Measurements from ENCODE around the gene FPR2. TPM values are rescaled to one million over a fixed set of nuclear protein-coding genes. Genes with fewer than 3 reads are reported as not detected.

Gene FPR2
- total and polyA plus RNA-seq, 9 of the 15 experiments (the other 6 are each of a cell fraction or from before 2014, with no cell fraction given), result 0.03 to 0.15 (median 0.07) TPM; not detected in 6

DNA sequence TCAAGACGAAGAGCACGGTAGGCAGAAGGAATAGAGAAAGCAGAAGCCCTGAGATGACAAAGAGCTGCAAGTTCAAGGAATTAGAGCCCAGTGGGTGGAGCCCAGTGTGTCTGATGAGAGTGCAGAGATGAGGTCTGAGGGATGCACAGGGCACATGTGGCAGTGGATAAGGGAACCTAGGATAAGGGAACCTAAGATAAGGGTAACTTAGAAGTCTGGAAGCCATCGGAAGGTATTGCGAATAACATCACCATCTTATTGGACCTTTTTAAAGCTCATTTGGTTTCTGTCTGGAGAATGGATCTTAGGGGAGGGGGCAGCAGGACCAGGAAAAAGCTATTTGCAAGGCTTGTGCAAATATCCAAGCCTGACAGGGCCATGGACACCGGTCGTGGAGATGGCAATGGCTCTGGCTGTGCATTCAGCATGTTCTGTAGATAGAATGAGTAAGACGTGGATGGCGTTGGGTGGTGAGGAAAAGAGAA lies 35.3 kb downstream of the FPR2 start (continued):
- TF ChIP-seq, protein P1, sequence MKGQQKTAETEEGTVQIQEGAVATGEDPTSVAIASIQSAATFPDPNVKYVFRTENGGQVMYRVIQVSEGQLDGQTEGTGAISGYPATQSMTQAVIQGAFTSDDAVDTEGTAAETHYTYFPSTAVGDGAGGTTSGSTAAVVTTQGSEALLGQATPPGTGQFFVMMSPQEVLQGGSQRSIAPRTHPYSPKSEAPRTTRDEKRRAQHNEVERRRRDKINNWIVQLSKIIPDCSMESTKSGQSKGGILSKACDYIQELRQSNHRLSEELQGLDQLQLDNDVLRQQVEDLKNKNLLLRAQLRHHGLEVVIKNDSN (CRISPR knock-in tag; IDR thresholded peaks at IDR 0.05), result 0 out of 2 replicates have a peak, but pooled peaks have one; percentile 33
- peak; percentile 69; the same call in 1 of the 2 replicates for TF ChIP-seq MECOM (CRISPR knock-in tag; IDR thresholded peaks at IDR 0.05)
- TF ChIP-seq, protein P2, sequence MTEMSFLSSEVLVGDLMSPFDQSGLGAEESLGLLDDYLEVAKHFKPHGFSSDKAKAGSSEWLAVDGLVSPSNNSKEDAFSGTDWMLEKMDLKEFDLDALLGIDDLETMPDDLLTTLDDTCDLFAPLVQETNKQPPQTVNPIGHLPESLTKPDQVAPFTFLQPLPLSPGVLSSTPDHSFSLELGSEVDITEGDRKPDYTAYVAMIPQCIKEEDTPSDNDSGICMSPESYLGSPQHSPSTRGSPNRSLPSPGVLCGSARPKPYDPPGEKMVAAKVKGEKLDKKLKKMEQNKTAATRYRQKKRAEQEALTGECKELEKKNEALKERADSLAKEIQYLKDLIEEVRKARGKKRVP (CRISPR knock-in tag; IDR thresholded peaks at IDR 0.05), result peak; percentile 57
- TF ChIP-seq LCOR (CRISPR knock-in tag; IDR thresholded peaks at IDR 0.05), result peak; percentile 42; the same call in 1 of the 2 replicates
- 0 out of 4 replicates have a peak, but pooled peaks of 1 of the 2 experiments have one; percentile 4 for TF ChIP-seq RAD21 (CRISPR knock-in tag; conservative IDR thresholded peaks at IDR 0.05 in 1 of 2, IDR thresholded peaks at IDR 0.05 in 1 of 2)
- TF ChIP-seq, protein P3, sequence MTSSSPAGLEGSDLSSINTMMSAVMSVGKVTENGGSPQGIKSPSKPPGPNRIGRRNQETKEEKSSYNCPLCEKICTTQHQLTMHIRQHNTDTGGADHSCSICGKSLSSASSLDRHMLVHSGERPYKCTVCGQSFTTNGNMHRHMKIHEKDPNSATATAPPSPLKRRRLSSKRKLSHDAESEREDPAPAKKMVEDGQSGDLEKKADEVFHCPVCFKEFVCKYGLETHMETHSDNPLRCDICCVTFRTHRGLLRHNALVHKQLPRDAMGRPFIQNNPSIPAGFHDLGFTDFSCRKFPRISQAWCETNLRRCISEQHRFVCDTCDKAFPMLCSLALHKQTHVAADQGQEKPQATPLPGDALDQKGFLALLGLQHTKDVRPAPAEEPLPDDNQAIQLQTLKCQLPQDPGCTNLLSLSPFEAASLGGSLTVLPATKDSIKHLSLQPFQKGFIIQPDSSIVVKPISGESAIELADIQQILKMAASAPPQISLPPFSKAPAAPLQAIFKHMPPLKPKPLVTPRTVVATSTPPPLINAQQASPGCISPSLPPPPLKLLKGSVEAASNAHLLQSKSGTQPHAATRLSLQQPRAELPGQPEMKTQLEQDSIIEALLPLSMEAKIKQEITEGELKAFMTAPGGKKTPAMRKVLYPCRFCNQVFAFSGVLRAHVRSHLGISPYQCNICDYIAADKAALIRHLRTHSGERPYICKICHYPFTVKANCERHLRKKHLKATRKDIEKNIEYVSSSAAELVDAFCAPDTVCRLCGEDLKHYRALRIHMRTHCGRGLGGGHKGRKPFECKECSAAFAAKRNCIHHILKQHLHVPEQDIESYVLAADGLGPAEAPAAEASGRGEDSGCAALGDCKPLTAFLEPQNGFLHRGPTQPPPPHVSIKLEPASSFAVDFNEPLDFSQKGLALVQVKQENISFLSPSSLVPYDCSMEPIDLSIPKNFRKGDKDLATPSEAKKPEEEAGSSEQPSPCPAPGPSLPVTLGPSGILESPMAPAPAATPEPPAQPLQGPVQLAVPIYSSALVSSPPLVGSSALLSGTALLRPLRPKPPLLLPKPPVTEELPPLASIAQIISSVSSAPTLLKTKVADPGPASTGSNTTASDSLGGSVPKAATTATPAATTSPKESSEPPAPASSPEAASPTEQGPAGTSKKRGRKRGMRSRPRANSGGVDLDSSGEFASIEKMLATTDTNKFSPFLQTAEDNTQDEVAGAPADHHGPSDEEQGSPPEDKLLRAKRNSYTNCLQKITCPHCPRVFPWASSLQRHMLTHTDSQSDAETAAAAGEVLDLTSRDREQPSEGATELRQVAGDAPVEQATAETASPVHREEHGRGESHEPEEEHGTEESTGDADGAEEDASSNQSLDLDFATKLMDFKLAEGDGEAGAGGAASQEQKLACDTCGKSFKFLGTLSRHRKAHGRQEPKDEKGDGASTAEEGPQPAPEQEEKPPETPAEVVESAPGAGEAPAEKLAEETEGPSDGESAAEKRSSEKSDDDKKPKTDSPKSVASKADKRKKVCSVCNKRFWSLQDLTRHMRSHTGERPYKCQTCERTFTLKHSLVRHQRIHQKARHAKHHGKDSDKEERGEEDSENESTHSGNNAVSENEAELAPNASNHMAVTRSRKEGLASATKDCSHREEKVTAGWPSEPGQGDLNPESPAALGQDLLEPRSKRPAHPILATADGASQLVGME (CRISPR knock-in tag; IDR thresholded peaks at IDR 0.05), result peak; percentile 72; the same call in 1 of the 2 replicates
- peak; percentile 71 to 78; a peak in 2 of 4 replicates for TF ChIP-seq ARNT (IDR thresholded peaks at IDR 0.05)
- TF ChIP-seq, protein P4, sequence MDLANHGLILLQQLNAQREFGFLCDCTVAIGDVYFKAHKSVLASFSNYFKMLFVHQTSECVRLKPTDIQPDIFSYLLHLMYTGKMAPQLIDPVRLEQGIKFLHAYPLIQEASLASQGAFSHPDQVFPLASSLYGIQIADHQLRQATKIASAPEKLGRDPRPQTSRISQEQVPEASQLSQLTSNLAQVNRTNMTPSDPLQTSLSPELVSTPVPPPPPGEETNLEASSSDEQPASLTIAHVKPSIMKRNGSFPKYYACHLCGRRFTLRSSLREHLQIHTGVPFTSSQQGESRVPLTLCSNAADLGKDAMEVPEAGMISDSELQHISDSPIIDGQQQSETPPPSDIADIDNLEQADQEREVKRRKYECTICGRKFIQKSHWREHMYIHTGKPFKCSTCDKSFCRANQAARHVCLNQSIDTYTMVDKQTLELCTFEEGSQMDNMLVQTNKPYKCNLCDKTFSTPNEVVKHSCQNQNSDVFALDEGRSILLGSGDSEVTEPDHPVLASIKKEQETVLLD (IDR thresholded peaks at IDR 0.05), result peak; percentile 78; the same call in 1 of the 2 replicates
- TF ChIP-seq MTA3 (IDR thresholded peaks at IDR 0.05; ENCODE audit: borderline replicate concordance), result 0 out of 2 replicates have a peak, but pooled peaks have one; percentile 81
- TF ChIP-seq POLR2B (IDR thresholded peaks at IDR 0.05; ENCODE audit: low read depth, partially characterized antibody), result peak; percentile 26
- peak; percentile 60 for TF ChIP-seq RBBP5 (IDR thresholded peaks at IDR 0.05; ENCODE audit: borderline replicate concordance, insufficient read depth, low read length, poor library complexity, severe bottlenecking)
- TF ChIP-seq RCOR1 (IDR thresholded peaks at IDR 0.05; ENCODE audit: borderline replicate concordance in 1 of 2, low read depth in 2 of 2, low read length in 2 of 2), result peak; percentile 80 to 99; a peak in 3 of 4 replicates
- peak; percentile 44; the same call in 1 of the 2 replicates for TF ChIP-seq SP1 (CRISPR knock-in tag; IDR thresholded peaks at IDR 0.05)
- TF ChIP-seq, protein P5, sequence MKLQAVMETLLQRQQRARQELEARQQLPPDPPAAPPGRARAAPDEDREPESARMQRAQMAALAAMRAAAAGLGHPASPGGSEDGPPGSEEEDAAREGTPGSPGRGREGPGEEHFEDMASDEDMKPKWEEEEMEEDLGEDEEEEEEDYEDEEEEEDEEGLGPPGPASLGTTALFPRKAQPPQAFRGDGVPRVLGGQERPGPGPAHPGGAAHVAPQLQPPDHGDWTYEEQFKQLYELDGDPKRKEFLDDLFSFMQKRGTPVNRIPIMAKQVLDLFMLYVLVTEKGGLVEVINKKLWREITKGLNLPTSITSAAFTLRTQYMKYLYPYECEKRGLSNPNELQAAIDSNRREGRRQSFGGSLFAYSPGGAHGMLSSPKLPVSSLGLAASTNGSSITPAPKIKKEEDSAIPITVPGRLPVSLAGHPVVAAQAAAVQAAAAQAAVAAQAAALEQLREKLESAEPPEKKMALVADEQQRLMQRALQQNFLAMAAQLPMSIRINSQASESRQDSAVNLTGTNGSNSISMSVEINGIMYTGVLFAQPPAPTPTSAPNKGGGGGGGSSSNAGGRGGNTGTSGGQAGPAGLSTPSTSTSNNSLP (IDR thresholded peaks at IDR 0.05; ENCODE audit: borderline replicate concordance, low read depth, low read length), result 0 out of 2 replicates have a peak, but pooled peaks have one; percentile 12
- peak; percentile 77 for TF ChIP-seq NEUROD1 (IDR thresholded peaks at IDR 0.05; ENCODE audit: borderline replicate concordance, low read depth, low read length, partially characterized antibody)

Measured in K562 (cell line).